K562 (cell line): ENCODE results near the gene SCRN1. TPM values are rescaled to one million over a fixed set of nuclear protein-coding genes. Genes with fewer than 3 reads are reported as not detected.

ENCODE experiments used
- ZNF121 ChIP-seq: sonication (generic); formaldehyde crosslinking; conservative IDR thresholded peaks from 2 replicates; pipeline ENCODE4 v1.8.0; 2022; ENCODE audit warnings: missing genetic modification reagents
- polyA plus RNA-seq, 8 experiments: library from polyadenylated mRNA; depleted of rRNA in 4 of 8; stranded (reverse) in 5 of 8; unstranded in 3 of 8; fragments of >200 nt; fragmentation: Nextera tagmentation in 2 of 8; fragmentation: Illumina TruSeq in 1 of 8; extraction: Ambion mirVana in 2 of 8; extraction: Trizol in 1 of 8; gene quantifications; 2 replicates each; pipeline versions ENCODE4 v1.2.1 to v1.2.3, GENCODE V29; 2011 to 2014; ENCODE audit warnings: inconsistent platforms in 1 of 8, missing spikeins in 1 of 8
- total RNA-seq, 7 experiments: library from RNA; depleted of rRNA in 6 of 7; stranded (reverse); fragments of >200 nt in 6 of 7; fragmentation: Illumina TruSeq in 2 of 7; extraction: Trizol in 2 of 7; gene quantifications; 2 replicates each; pipeline versions ENCODE4 v1.2.1 to v1.2.3, GENCODE V29; 2011 to 2021; ENCODE audit warnings: low replicate concordance in 1 of 7
- TF ChIP-seq, protein P1 (sequence below): fragments of 200-800 bp; sonication (Bioruptor generic); IDR thresholded peaks from 2 replicates; pipeline ENCODE4 v1.6.1; 2017; ENCODE audit warnings: missing genetic modification characterization, missing compliant biosample characterization
- TF ChIP-seq, protein P2 (sequence below): sonication (generic); formaldehyde crosslinking; IDR thresholded peaks from 2 replicates; pipeline ENCODE4 v1.8.1; 2023; ENCODE audit warnings: mild to moderate bottlenecking, missing genetic modification reagents, moderate library complexity
- TF ChIP-seq, protein P3 (sequence below), 3 experiments: fragments of 200-800 bp in 1 of 3; fragments of 250-450 bp in 1 of 3; fragments of 450-650 bp in 1 of 3; sonication (Bioruptor Pico) in 1 of 3; sonication (Bioruptor generic) in 1 of 3; formaldehyde crosslinking in 1 of 3; IDR thresholded peaks; 2 replicates each; pipeline versions ENCODE4 v1.6.1 to v1.8.0; 2016 to 2022; ENCODE audit warnings: mild to moderate bottlenecking in 2 of 3, missing genetic modification characterization in 2 of 3, missing compliant biosample characterization in 1 of 3, moderate library complexity in 1 of 3

Gene SCRN1
- total and polyA plus RNA-seq, 9 of the 15 experiments (the other 6 are each of a cell fraction or from before 2014, with no cell fraction given): 0.13 to 1.4 (median 0.20) TPM

DNA sequence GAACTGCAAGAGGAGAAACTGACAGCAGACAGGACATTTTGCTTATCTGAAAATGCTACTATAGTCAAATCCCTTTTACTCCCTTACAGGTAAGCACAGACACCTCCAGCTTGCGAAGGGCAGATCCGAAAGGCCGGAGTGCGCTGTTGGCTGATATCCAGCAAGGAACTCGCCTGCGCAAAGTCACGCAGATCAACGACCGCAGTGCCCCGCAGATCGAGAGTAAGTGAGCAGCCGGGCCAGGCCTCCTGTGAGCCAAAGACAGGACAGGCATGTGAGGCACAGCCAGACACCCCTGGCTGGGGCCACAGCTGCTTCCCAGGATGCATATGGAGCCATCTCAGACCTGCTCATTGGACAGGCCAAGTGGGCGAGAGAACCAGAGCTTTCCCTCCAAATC, 113.9 kb downstream of the SCRN1 start (continued):
- no peak for TF ChIP-seq ZNF121 (CRISPR knock-in tag)
- TF ChIP-seq, protein P1, sequence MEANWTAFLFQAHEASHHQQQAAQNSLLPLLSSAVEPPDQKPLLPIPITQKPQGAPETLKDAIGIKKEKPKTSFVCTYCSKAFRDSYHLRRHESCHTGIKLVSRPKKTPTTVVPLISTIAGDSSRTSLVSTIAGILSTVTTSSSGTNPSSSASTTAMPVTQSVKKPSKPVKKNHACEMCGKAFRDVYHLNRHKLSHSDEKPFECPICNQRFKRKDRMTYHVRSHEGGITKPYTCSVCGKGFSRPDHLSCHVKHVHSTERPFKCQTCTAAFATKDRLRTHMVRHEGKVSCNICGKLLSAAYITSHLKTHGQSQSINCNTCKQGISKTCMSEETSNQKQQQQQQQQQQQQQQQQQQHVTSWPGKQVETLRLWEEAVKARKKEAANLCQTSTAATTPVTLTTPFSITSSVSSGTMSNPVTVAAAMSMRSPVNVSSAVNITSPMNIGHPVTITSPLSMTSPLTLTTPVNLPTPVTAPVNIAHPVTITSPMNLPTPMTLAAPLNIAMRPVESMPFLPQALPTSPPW (CRISPR knock-in tag): no peak
- TF ChIP-seq, protein P2, sequence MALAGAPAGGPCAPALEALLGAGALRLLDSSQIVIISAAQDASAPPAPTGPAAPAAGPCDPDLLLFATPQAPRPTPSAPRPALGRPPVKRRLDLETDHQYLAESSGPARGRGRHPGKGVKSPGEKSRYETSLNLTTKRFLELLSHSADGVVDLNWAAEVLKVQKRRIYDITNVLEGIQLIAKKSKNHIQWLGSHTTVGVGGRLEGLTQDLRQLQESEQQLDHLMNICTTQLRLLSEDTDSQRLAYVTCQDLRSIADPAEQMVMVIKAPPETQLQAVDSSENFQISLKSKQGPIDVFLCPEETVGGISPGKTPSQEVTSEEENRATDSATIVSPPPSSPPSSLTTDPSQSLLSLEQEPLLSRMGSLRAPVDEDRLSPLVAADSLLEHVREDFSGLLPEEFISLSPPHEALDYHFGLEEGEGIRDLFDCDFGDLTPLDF: no peak
- TF ChIP-seq, protein P3, sequence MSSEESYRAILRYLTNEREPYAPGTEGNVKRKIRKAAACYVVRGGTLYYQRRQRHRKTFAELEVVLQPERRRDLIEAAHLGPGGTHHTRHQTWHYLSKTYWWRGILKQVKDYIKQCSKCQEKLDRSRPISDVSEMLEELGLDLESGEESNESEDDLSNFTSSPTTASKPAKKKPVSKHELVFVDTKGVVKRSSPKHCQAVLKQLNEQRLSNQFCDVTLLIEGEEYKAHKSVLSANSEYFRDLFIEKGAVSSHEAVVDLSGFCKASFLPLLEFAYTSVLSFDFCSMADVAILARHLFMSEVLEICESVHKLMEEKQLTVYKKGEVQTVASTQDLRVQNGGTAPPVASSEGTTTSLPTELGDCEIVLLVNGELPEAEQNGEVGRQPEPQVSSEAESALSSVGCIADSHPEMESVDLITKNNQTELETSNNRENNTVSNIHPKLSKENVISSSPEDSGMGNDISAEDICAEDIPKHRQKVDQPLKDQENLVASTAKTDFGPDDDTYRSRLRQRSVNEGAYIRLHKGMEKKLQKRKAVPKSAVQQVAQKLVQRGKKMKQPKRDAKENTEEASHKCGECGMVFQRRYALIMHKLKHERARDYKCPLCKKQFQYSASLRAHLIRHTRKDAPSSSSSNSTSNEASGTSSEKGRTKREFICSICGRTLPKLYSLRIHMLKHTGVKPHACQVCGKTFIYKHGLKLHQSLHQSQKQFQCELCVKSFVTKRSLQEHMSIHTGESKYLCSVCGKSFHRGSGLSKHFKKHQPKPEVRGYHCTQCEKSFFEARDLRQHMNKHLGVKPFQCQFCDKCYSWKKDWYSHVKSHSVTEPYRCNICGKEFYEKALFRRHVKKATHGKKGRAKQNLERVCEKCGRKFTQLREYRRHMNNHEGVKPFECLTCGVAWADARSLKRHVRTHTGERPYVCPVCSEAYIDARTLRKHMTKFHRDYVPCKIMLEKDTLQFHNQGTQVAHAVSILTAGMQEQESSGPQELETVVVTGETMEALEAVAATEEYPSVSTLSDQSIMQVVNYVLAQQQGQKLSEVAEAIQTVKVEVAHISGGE (CRISPR knock-in tag; IDR thresholded peaks at IDR 0.05): no peak
